Stimulated activated CD8-positive, alpha-beta memory T cell treated with anti-CD3 and anti-CD28 coated beads, Interleukin-4, amount 100 ng/mL, for 4 hours (primary cell): ENCODE results near the gene SGK1.
"Not testable (repeated sequence)": the region's sequence is repeated elsewhere in the genome, so short reads cannot be mapped to it uniquely, and the experiment has no call there.

ENCODE experiments used
- DNase-seq, 2 donors: peaks; one replicate each; pipeline ENCODE4 v3.0.0-alpha.2; 2020; ENCODE audit warnings: low read depth in 2 of 2, low spot score in 1 of 2

Gene SGK1

GRCh38 chr6:134328792-134329191, 10.9 kb upstream of the SGK1 start:
- DNase-seq: no peak

- no peak for DNase-seq
These were observed 10.2 kb upstream of the SGK1 start for GRCh38 chr6:134328138-134328537.

DNA sequence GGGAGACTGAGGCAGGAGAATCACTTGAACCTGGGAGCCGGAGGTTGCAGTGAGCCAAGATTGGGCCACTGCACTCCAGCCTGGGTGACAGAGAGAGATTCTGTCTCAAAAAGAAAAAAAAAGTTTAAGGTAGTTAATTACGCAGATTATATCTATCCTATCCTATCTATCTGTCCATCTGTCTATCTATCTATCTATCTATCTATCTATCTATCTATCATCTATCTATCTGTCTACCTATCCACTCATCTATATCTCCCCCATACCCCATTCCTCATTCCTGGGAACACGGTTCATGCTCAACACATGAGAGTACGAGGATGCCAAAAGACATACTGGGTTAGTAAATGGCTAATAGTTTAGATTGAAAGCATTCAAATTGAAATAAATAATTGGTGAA, 8.3 kb upstream of the SGK1 start:
- not testable (repeated sequence) for DNase-seq

DNA sequence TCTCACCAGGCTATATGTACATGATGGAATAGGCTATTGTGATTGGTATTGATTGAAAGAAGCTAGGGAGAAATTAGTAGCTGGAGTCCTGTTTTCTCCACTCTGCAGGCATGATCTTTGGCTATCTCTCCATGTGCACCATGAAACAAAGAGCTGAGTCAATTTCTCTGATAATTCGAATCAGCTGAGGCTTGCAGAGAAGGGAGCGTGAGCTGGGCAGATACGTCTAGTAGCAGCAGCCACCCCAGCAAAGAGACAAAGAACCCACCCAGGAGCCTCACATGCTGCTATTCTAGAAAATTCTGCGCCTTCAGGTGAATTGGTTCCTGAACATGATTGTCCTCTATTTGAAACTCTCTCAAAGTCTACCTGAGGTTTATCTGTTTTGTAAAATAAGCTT, 6.9 kb upstream of the SGK1 start:
- no peak for DNase-seq

- no peak for DNase-seq
These were observed 6.2 kb upstream of the SGK1 start for GRCh38 chr6:134324141-134324540.

DNA sequence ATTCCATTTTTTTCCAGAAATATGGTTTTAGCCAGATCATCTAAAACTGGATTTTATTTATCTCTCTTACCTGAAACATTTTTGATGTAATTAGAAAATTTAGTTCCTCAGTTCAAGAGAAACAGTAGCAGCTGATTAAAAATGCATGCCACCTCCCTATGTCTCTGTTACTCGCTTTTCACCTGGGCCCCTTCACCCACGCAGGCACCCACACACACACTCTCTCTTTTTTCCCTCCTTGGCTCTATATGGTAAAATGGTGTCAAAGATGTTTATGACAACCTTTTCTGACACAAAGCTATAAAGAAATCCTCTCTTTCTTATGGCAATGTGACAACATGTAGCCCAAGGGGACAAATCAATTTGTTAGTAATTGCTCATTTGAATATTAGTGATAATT, 5.8 kb upstream of the SGK1 start:
- DNase-seq: no peak

DNA sequence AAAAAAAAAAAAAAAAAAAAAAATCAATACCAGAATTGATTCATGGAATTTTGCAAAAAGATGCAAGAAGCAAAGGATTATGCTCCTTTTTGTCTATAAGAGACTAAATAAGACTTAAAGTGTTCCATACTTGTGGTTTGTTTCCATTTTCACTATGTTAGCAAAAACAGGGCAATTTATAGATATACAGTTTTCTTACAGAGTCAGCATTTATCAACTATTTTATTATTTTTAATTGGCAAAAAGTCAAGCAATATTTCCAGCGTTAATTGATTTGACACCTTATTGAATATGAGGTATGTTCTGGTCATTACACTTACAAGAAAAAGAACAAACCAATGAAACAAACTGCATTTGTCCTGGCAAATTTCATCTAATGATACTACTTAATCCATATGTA, 5.4 kb upstream of the SGK1 start:
- no peak for DNase-seq

DNA sequence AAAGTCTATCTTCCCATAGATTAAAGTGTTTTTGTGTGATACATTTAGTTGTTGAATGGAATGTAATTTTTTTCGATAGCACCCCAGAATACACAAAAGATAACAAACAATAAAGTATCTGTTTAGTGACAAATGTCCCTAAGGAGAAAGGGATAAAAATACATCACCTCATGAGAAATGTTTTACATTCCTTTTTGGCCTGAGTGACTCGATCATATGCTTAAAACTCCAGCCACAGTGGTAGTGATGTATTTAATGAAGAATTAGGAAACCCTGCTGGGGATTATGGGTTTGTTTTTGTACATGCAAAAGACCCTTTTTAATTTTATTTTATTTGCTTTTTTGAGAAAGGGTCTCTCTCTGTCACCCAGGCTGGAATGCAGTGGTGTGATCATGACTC, 4.3 kb upstream of the SGK1 start:
- DNase-seq: no peak

- no peak for DNase-seq
These were observed 3.3 kb upstream of the SGK1 start for GRCh38 chr6:134321246-134321645.

GRCh38 chr6:134319686-134320085, 1.8 kb upstream of the SGK1 start:
- not testable (repeated sequence) for DNase-seq

- DNase-seq: no peak
These were observed 1.0 kb upstream of the SGK1 start for GRCh38 chr6:134318974-134319281.

DNA sequence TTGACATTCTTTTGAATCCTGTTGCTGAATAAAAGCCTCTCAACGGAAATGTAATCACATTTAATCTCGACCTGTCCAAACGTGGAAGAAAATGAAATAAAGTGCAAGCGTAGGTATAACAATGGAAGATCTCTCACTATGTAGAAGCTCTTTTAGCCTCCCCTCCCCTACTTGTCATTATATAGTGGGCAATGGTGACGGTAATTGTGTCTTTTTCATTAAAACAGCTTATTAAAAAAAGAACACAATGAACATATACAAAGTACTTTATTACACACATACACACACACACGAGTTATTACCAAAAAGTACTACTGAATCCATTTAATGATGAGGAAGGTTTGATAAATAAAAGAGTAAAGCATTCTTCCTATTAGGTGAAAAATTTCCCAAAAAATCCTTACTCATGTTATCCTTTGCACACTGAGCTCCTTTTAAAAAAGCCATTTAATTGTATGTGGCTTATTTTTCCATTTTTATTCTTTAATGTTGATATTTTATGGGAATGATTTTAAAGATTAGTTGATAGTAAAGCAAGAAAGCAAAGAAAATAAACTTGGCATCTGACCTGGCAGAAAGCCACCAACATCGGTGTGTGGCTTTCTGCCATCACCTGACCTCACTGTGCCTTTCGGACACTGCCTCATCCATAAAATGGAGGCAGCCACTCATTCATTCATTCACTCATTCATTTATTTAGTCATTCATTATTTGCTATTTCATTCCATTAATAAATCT, 493 bp upstream of the SGK1 start:
- DNase-seq: no peak

- no peak for DNase-seq
These were observed 1.0 kb downstream of the SGK1 start for GRCh38 chr6:134316733-134317431.

- DNase-seq: no peak
These were observed 1.9 kb downstream of the SGK1 start for GRCh38 chr6:134315974-134316441.

DNA sequence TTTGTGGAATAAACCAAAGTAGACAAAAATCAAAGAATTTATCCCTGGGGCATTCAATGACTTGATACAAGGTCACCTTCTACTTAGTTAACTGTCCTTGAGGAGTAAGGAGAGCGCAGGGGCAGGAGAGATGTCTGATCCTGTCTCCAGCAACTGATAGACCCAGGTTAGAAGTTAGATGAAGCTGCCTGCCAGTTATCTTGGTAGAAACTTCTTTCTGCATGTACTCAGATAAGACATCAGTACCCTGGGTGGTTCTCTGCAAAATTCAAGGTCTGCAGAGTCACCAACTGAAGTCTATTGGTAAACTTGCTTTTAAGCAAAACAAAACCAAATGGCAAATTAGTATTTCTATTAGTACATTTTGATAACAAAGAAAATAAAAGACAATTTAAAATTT, 2.7 kb downstream of the SGK1 start:
- DNase-seq: no peak

GRCh38 chr6:134314006-134314821, 3.7 kb downstream of the SGK1 start:
- DNase-seq: no peak

DNA sequence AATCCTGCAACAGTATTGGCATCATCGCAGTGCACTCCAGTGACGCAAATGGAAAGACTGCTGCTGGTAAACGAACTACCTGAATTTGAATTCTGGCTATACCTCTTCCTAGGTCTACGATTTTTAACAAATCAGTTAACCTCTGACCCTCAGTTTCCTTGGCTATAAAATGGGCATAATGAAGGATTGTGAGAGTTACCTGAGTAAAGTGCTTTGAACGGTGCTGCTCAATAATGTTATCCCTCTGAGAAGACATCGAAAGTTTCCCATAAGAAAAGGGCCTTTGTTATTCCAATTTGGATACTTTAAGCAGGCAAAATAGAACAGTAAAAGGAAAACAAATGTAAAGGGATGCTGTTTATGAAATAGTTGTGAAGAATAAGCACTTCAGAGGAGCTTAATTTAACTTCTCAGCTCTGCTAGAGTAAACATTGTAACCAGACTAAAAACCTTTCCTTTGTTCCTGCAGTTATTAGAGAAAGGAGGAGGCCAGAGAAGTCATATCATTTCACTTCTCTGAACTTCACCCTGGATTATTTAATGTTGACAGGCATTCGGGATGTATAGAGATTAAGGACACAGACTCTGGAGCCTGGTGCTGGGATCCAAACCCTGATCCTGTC, 5.8 kb downstream of the SGK1 start:
- no peak for DNase-seq

GRCh38 chr6:134310817-134311216, 7.1 kb downstream of the SGK1 start:
- DNase-seq: no peak

- DNase-seq: no peak
These were observed 7.8 kb downstream of the SGK1 start for GRCh38 chr6:134309983-134310605.

DNA sequence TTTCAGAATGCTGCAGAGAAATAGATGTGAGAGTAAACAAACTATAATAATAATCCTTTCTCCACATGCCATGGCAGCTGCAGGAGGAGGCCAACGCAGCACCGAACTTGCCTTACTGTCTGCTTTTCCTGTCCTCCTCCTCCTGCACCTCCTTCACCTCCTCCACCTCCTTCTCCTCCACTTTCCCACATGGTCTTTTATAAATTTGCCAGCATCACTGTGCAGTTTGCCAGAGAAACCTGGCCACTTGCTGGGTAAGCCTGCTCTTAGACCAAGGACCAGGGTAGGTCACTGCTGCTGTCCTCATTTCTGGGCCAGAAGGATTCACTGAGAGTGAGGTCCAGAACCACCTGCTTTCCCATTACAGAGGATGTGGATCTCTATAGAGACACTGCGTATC, 8.7 kb downstream of the SGK1 start:
- no peak for DNase-seq

- no peak for DNase-seq
These were observed 9.1 kb downstream of the SGK1 start for GRCh38 chr6:134308800-134309199.
